Measurements from ENCODE around the gene AOC2.
A peak's percentile ranks its signal among the peaks of the same experiment; 100 is the strongest.

Gene AOC2

GRCh38 chr17:42886283-42887176 is 42.1 kb downstream of the AOC2 start:
- POLR2A ChIA-PET, result interaction anchor here (1.5 kb wide), 1 partner anchor 63 kb away, joined by 3 read pairs; the partner anchor contains the start of gene BECN1
- TF ChIP-seq BHLHE40 (IDR thresholded peaks at IDR 0.05; ENCODE audit: borderline replicate concordance), result no peak
- no peak for DNase-seq (ENCODE audit: extremely low spot score)
- CTCF ChIA-PET, result no interaction called here

- DNase-seq (ENCODE audit: extremely low spot score), result no peak
- ChIA-PET POLR2A (no interaction called here), CTCF (no interaction called here)
- TF ChIP-seq ZNF384 (IDR thresholded peaks at IDR 0.05), result no peak
- TF ChIP-seq PKNOX1 (IDR thresholded peaks at IDR 0.05), result no peak
- TF ChIP-seq BHLHE40 (IDR thresholded peaks at IDR 0.05; ENCODE audit: borderline replicate concordance), result no peak
- TF ChIP-seq L3MBTL2 (conservative IDR thresholded peaks at IDR 0.05), result no peak
- no peak for TF ChIP-seq LEF1 (IDR thresholded peaks at IDR 0.05; ENCODE audit: borderline replicate concordance)
- TF ChIP-seq CTBP1 (IDR thresholded peaks at IDR 0.05; ENCODE audit: borderline replicate concordance), result no peak
- TF ChIP-seq ELF4 (IDR thresholded peaks at IDR 0.05), result no peak
- no peak for TF ChIP-seq SUZ12 (IDR thresholded peaks at IDR 0.05)
- no peak for TF ChIP-seq FOXA1 (IDR thresholded peaks at IDR 0.05)
- TF ChIP-seq FOXM1 (IDR thresholded peaks at IDR 0.05; ENCODE audit: borderline replicate concordance), result no peak
These were observed 45.4 kb downstream of the AOC2 start for GRCh38 chr17:42889809-42890208.

GRCh38 chr17:42891539-42892152 is 47.3 kb downstream of the AOC2 start:
- ChIA-PET POLR2A (no interaction called here), CTCF (interaction anchor here (1.0 to 1.2 kb wide), 2 partner anchors 11 to 128 kb away, joined by 3 read pairs; no protein-coding TSS in a partner anchor)
- TF ChIP-seq ELF4 (IDR thresholded peaks at IDR 0.05) (no peak), CTBP1 (IDR thresholded peaks at IDR 0.05; ENCODE audit: borderline replicate concordance) (no peak), ZNF384 (IDR thresholded peaks at IDR 0.05) (no peak), TARDBP (IDR thresholded peaks at IDR 0.05) (no peak), FOXA1 (IDR thresholded peaks at IDR 0.05) (no peak), NFRKB (IDR thresholded peaks at IDR 0.05) (no peak), FOXK2 (IDR thresholded peaks at IDR 0.05) (no peak), L3MBTL2 (conservative IDR thresholded peaks at IDR 0.05) (no peak; the same call in 1 of the 2 replicates), BHLHE40 (IDR thresholded peaks at IDR 0.05; ENCODE audit: borderline replicate concordance) (no peak), SUZ12 (IDR thresholded peaks at IDR 0.05) (no peak), SP1 (IDR thresholded peaks at IDR 0.05) (no peak), FOXM1 (IDR thresholded peaks at IDR 0.05; ENCODE audit: borderline replicate concordance) (no peak), HDGF (IDR thresholded peaks at IDR 0.05; ENCODE audit: borderline replicate concordance) (no peak), ARNT (IDR thresholded peaks at IDR 0.05) (no peak), PKNOX1 (IDR thresholded peaks at IDR 0.05) (no peak), LEF1 (IDR thresholded peaks at IDR 0.05; ENCODE audit: borderline replicate concordance) (no peak)
- peak; percentile 45 for DNase-seq (ENCODE audit: extremely low spot score)

GRCh38 chr17:42893359-42893758 is 49.0 kb downstream of the AOC2 start:
- DNase-seq (ENCODE audit: extremely low spot score), result no peak
- TF ChIP-seq FOXA1 (IDR thresholded peaks at IDR 0.05) (no peak), ZNF384 (IDR thresholded peaks at IDR 0.05) (no peak), SP1 (IDR thresholded peaks at IDR 0.05) (no peak), FOXK2 (IDR thresholded peaks at IDR 0.05) (no peak), HDGF (IDR thresholded peaks at IDR 0.05; ENCODE audit: borderline replicate concordance) (no peak), CTBP1 (IDR thresholded peaks at IDR 0.05; ENCODE audit: borderline replicate concordance) (no peak), L3MBTL2 (conservative IDR thresholded peaks at IDR 0.05) (no peak)
- CTCF ChIA-PET, result interaction anchor here (1.3 kb wide), 1 partner anchor 27 kb away, joined by 3 read pairs; no protein-coding TSS in a partner anchor
- POLR2A ChIA-PET, result no interaction called here

GRCh38 chr17:42894283-42895184 is 50.2 kb downstream of the AOC2 start:
- no peak for TF ChIP-seq NFRKB (IDR thresholded peaks at IDR 0.05)
- TF ChIP-seq PKNOX1 (IDR thresholded peaks at IDR 0.05), result no peak
- no peak for DNase-seq (ENCODE audit: extremely low spot score)
- ChIA-PET CTCF (interaction anchor here (1.3 kb wide), 1 partner anchor 26 kb away, joined by 3 read pairs; no protein-coding TSS in a partner anchor), POLR2A (interaction anchor here (0.7 kb wide), 1 partner anchor 70 kb away, joined by 3 read pairs; no protein-coding TSS in a partner anchor)

GRCh38 chr17:42895185-42895555 is 50.8 kb downstream of the AOC2 start:
- no peak for DNase-seq (ENCODE audit: extremely low spot score)
- ChIA-PET POLR2A (no interaction called here), CTCF (no interaction called here)
- TF ChIP-seq HDGF (IDR thresholded peaks at IDR 0.05; ENCODE audit: borderline replicate concordance) (no peak), LEF1 (IDR thresholded peaks at IDR 0.05; ENCODE audit: borderline replicate concordance) (no peak), BHLHE40 (IDR thresholded peaks at IDR 0.05; ENCODE audit: borderline replicate concordance) (no peak), SP1 (IDR thresholded peaks at IDR 0.05) (no peak), SUZ12 (IDR thresholded peaks at IDR 0.05) (no peak), L3MBTL2 (conservative IDR thresholded peaks at IDR 0.05) (no peak)

Data from HEK293T (cell line).